Astrocyte (in vitro differentiated cells and primary cell): ENCODE measurements around the gene RELN.

Experiments used
- EZH2 ChIP-seq: IDR thresholded peaks from 2 replicates; pipeline ENCODE4 v1.6.1; 2012; ENCODE audit warnings: mild to moderate bottlenecking, low read length, inconsistent platforms; ENCODE audit not compliant: insufficient read depth
- TF ChIP-seq, protein P1 (sequence below): IDR thresholded peaks from 2 replicates; pipeline ENCODE4 v1.5.1; 2011; ENCODE audit warnings: low read depth, mild to moderate bottlenecking, inconsistent platforms, low read length, moderate library complexity; ENCODE audit not compliant: insufficient read depth

GRCh38 chr7:103824251-103824650 lies 165.2 kb downstream of the RELN start:
- TF ChIP-seq, protein P1, sequence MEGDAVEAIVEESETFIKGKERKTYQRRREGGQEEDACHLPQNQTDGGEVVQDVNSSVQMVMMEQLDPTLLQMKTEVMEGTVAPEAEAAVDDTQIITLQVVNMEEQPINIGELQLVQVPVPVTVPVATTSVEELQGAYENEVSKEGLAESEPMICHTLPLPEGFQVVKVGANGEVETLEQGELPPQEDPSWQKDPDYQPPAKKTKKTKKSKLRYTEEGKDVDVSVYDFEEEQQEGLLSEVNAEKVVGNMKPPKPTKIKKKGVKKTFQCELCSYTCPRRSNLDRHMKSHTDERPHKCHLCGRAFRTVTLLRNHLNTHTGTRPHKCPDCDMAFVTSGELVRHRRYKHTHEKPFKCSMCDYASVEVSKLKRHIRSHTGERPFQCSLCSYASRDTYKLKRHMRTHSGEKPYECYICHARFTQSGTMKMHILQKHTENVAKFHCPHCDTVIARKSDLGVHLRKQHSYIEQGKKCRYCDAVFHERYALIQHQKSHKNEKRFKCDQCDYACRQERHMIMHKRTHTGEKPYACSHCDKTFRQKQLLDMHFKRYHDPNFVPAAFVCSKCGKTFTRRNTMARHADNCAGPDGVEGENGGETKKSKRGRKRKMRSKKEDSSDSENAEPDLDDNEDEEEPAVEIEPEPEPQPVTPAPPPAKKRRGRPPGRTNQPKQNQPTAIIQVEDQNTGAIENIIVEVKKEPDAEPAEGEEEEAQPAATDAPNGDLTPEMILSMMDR, result no peak
- TF ChIP-seq EZH2, result no peak
